ENCODE data around the gene SLC40A1. TPM values are rescaled to one million over a fixed set of nuclear protein-coding genes. Genes with fewer than 3 reads are reported as not detected.

The SLC40A1 gene
- total RNA-seq, 1 donor from 2014 or later: 45.2 TPM

- DNase-seq (ENCODE audit: low spot score in 2 of 2) (no peak), FAIRE-seq (no peak)
Observed at GRCh38 chr2:189519631-189520387, 60.8 kb downstream of the SLC40A1 start.

DNA sequence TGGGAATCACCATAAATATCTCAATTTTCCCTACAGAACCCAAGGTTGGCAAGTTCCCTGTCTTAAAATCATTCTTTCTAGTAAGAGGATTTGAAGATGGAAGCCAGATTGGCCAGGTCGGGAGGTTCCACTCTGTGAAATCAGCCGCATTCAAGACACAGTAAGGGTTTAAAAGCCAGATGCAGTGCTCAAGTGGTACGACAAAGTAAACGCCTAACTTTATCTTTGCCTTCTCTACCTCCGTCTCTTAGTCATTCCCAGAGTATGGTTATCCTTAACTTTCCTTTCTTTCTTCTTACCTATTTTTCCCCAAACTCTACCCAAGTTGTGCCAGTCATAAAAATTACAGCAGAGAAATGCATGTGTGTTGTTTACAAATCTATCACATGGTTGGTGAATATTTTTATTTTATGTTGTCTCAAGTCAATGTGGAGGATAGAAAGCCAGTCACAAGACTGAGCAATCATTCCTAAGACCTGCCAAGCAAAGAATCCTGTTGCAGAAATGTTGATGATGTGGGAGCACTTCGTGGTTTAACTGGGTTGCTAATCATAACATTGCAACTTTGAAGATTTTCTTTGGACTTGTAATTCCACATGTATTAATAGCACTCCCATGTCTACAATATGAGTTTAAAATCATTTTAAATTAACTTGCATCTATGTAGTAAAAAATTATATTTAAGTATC is 62.6 kb downstream of the SLC40A1 start:
- FAIRE-seq: no peak
- DNase-seq (ENCODE audit: low spot score in 2 of 2): no peak

DNA sequence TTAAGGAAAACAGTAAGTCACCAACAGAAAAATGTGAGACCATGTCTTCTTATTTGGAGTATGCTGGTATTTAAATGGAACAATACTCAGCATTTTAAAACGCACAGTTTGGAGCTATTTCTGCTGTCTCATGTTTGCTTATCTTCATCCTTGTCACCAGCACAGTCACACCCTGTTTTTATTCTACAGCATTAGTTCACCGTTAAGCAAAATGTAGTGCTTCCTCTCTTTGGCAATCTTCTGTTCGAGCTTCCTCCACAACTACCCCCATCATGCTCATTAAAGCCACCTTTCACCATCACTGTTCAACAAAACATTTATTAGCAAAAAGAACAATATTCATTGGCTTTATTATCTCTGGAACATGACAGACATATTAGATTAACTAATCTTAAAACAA is 64.0 kb downstream of the SLC40A1 start:
- DNase-seq (ENCODE audit: low spot score in 2 of 2): no peak
- no peak for FAIRE-seq

GRCh38 chr2:189515264-189515663 is 65.3 kb downstream of the SLC40A1 start:
- no peak for DNase-seq (ENCODE audit: low spot score in 2 of 2)
- FAIRE-seq: no peak

- FAIRE-seq (no peak), DNase-seq (ENCODE audit: low spot score in 2 of 2) (no peak)
Observed at GRCh38 chr2:189514104-189514503, 66.5 kb downstream of the SLC40A1 start.

DNA sequence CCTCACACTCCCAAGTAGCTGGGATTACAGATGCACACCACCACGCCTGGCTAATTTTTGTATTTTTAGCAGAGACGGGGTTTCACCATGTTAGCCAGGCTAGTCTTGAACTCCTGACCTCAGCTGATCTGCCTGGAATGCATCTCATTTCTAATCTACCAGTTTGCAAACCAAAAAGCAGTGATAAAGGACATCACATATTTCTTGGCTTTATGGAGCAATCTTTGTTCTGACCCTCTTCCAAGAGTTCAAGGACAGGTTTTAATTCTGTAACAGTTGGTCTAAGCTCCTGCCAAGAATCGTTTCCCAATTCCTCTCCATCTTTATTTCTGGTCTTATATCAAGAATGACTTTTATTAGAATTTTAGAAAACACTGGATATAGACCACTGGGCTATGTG is 67.7 kb downstream of the SLC40A1 start:
- FAIRE-seq (no peak), DNase-seq (ENCODE audit: low spot score in 2 of 2) (no peak)

DNA sequence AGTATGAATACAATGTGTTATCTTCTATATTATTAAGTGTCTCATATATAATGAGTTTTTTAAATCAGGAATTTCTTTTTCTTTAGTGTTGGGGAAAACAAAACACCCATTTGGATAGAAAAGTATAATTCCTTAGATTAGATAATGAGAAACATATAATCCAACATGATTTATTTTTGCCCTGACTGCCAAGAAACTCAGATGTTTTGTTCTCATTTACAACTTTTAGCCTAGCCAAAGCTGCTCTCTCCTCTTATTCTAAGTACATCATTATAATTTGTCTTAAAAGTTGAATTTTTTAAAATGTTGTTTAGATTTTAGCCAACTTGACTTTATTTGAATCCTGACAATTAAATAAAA is 68.6 kb downstream of the SLC40A1 start:
- FAIRE-seq (no peak), DNase-seq (ENCODE audit: low spot score in 2 of 2) (no peak)

GRCh38 chr2:189511210-189511959 is 69.2 kb downstream of the SLC40A1 start:
- FAIRE-seq (no peak), DNase-seq (ENCODE audit: low spot score in 2 of 2) (no peak)

Other genes starting within 250 kb of the SLC40A1 start
- 64.4 TPM for gene WDR75, start 139.3 kb downstream of the SLC40A1 start, total RNA-seq
- 133 TPM for gene ASNSD1, start 80.7 kb upstream of the SLC40A1 start, total RNA-seq
- gene ANKAR, start 93.9 kb upstream of the SLC40A1 start, total RNA-seq: 52.2 TPM
- 26.1 TPM for gene OSGEPL1, start 182.0 kb upstream of the SLC40A1 start, total RNA-seq
- gene ORMDL1, start 203.6 kb upstream of the SLC40A1 start, total RNA-seq: 45.2 TPM
- 68.5 TPM for gene PMS1, start 203.7 kb upstream of the SLC40A1 start, total RNA-seq